Neuron (in vitro differentiated cells): ENCODE results near the gene ADGRB3.
"Not testable (repeated sequence)": the region's sequence is repeated elsewhere in the genome, so short reads cannot be mapped to it uniquely, and the experiment has no call there.

Experiments used
- H2AFZ ChIP-seq: one replicate; pipeline ENCODE4 v1.6.1; 2013; ENCODE audit warnings: low read depth, mild to moderate bottlenecking, inconsistent platforms, low read length, moderate library complexity
- H3K27me3 ChIP-seq: one replicate; pipeline ENCODE4 v1.6.1; 2013; ENCODE audit warnings: low read length; ENCODE audit not compliant: insufficient read depth
- H3K36me3 ChIP-seq: one replicate; pipeline ENCODE4 v1.6.1; 2013; ENCODE audit warnings: low read length; ENCODE audit not compliant: insufficient read depth
- H3K4me1 ChIP-seq: one replicate; pipeline ENCODE4 v1.6.1; 2013; ENCODE audit warnings: low read length; ENCODE audit not compliant: insufficient read depth
- H3K4me3 ChIP-seq: 2 replicates; pipeline ENCODE4 v1.5.1; 2013; ENCODE audit warnings: mild to moderate bottlenecking, low read length, moderate library complexity
- H3K9me3 ChIP-seq: one replicate; pipeline ENCODE4 v1.6.1; 2013; ENCODE audit warnings: low read length

The ADGRB3 gene

GRCh38 chr6:69427882-69428281 is 792.8 kb downstream of the ADGRB3 start:
- no peak overlapping the region for H3K4me3 ChIP-seq
- no peaks in the 10 kb centered on the region for H3K27me3 ChIP-seq
- no peak overlapping the region for H2AFZ ChIP-seq
- H3K4me1 ChIP-seq, result peaks cover 22% of the 10 kb centered on the region
- no peaks in the 10 kb centered on the region for H3K36me3 ChIP-seq
- no peaks in the 10 kb centered on the region for H3K9me3 ChIP-seq

GRCh38 chr6:69432168-69432567 is 797.1 kb downstream of the ADGRB3 start:
- H3K9me3 ChIP-seq, H2AFZ ChIP-seq, H3K4me3 ChIP-seq, H3K27me3 ChIP-seq, H3K36me3 ChIP-seq, H3K4me1 ChIP-seq: not testable (repeated sequence)

DNA sequence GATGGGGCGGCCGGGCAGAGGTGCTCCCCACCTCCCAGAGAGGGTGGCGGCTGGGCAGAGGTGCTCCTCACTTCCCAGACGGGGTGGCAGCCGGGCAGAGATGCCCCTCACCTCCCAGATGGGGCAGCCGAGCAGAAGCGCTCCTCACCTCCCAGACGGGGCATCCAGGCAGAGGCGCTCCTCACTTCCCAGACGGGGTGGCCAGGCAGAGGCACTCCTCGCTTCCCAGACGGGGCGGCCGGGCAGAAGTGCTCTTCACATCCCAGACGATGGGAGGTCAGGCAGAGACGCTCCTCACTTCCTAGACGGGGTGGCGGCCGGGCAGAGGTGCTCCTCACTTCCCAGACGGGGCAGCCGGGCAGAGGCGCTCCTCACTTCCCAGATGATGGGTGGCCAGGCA is 798.0 kb downstream of the ADGRB3 start:
- H3K4me1 ChIP-seq, H3K36me3 ChIP-seq, H2AFZ ChIP-seq, H3K4me3 ChIP-seq, H3K9me3 ChIP-seq, H3K27me3 ChIP-seq: not testable (repeated sequence)

DNA sequence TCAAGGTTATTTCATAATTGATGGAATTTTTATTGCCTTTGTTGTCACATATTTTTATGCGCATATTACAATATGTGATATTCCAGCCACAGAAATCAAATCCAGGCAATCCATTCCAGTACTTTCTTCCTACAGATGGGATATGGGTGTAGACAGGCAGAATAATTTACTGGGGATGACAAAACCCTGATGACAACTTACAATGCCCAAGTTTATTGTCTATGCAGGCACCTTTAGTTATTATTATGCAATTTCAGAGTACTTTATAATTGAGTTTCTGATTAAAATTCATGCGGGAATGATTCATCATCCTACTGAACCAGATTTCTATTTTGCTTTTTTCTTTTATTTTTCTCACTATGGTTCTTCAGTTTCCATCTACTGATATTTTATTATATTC is 803.0 kb downstream of the ADGRB3 start:
- Histone ChIP-seq H3K36me3 (no peaks in the 10 kb centered on the region), H2AFZ (no peak overlapping the region), H3K9me3 (no peaks in the 10 kb centered on the region), H3K27me3 (no peaks in the 10 kb centered on the region), H3K4me1 (no peaks in the 10 kb centered on the region), H3K4me3 (no peak overlapping the region)
